HepG2 (cell line): Measurements from ENCODE around the gene SLC16A11. TPM values are rescaled to one million over a fixed set of nuclear protein-coding genes. Genes with fewer than 3 reads are reported as not detected.

Experiments used
- CSRNP1 ChIP-seq: sonication (generic); formaldehyde crosslinking; IDR thresholded peaks from 2 replicates; pipeline ENCODE4 v1.8.1; 2023; ENCODE audit warnings: mild to moderate bottlenecking, missing genetic modification reagents
- GABPB1 ChIP-seq: IDR thresholded peaks from 2 replicates; pipeline ENCODE4 v1.6.1; 2016; ENCODE audit warnings: mild to moderate bottlenecking, missing genetic modification reagents, moderate library complexity, missing compliant biosample characterization
- IRX3 ChIP-seq: sonication (generic); formaldehyde crosslinking; IDR thresholded peaks from 2 replicates; pipeline ENCODE4 v1.8.1; 2023; ENCODE audit warnings: mild to moderate bottlenecking, low read depth, missing genetic modification reagents, borderline replicate concordance
- KDM4B ChIP-seq: sonication (generic); formaldehyde crosslinking; IDR thresholded peaks from 2 replicates; pipeline ENCODE4 v1.4.0; 2020; ENCODE audit warnings: missing genetic modification reagents
- LCORL ChIP-seq, 2 experiments: fragments of 450-650 bp in 1 of 2; sonication (generic) in 1 of 2; formaldehyde crosslinking in 1 of 2; IDR thresholded peaks; 2 replicates each; pipeline versions ENCODE4 v1.5.0 to v1.6.1; 2017 to 2020; ENCODE audit warnings: antibody characterized with exemption in 1 of 2, missing genetic modification reagents in 1 of 2
- RFXANK ChIP-seq: IDR thresholded peaks from 2 replicates; pipeline ENCODE4 v1.6.1; 2016
- SNAPC5 ChIP-seq: sonication (generic); formaldehyde crosslinking; IDR thresholded peaks from 2 replicates; pipeline ENCODE4 v1.8.1; 2023; ENCODE audit warnings: mild to moderate bottlenecking, missing genetic modification reagents, borderline replicate concordance
- TAF15 ChIP-seq: fragments of 200-400 bp; formaldehyde crosslinking; IDR thresholded peaks from one replicate; pipeline ENCODE4 v1.6.1; 2018; ENCODE audit warnings: mild to moderate bottlenecking, low read depth, low read length; ENCODE audit not compliant: poor library complexity, severe bottlenecking
- ZBED4 ChIP-seq: sonication (generic); formaldehyde crosslinking; IDR thresholded peaks from 2 replicates; pipeline ENCODE4 v1.4.0; 2020; ENCODE audit warnings: missing genetic modification reagents, borderline replicate concordance
- ZBTB7A ChIP-seq: sonication (generic); formaldehyde crosslinking; IDR thresholded peaks from 2 replicates; pipeline ENCODE4 v1.8.0; 2022; ENCODE audit warnings: mild to moderate bottlenecking, missing genetic modification reagents
- ZHX2 ChIP-seq, 2 experiments: sonication (generic) in 1 of 2; formaldehyde crosslinking in 1 of 2; IDR thresholded peaks; 2 replicates each; pipeline versions ENCODE4 v1.6.1 to v1.9.0; 2014 to 2022; ENCODE audit warnings: antibody characterized with exemption in 1 of 2, borderline replicate concordance in 1 of 2, inconsistent platforms in 1 of 2, low read depth in 1 of 2, missing genetic modification reagents in 1 of 2
- ZNF205 ChIP-seq: IDR thresholded peaks from 2 replicates; pipeline ENCODE4 v1.6.1; 2018; ENCODE audit warnings: missing biosample characterization, missing genetic modification reagents
- ZNF230 ChIP-seq: sonication (generic); formaldehyde crosslinking; IDR thresholded peaks from 2 replicates; pipeline ENCODE4 v1.4.0; 2020; ENCODE audit warnings: mild to moderate bottlenecking, missing genetic modification reagents
- ZNF589 ChIP-seq: sonication (generic); formaldehyde crosslinking; conservative IDR thresholded peaks from 2 replicates; pipeline ENCODE4 v1.8.0; 2022; ENCODE audit warnings: mild to moderate bottlenecking, moderate library complexity, missing genetic modification reagents
- ZNF775 ChIP-seq: sonication (generic); formaldehyde crosslinking; IDR thresholded peaks from 2 replicates; pipeline ENCODE4 v1.4.0; 2020; ENCODE audit warnings: missing genetic modification reagents, mild to moderate bottlenecking, moderate library complexity, borderline replicate concordance
- polyA plus RNA-seq, 8 experiments: library from polyadenylated mRNA; depleted of rRNA in 3 of 8; stranded (reverse) in 7 of 8; unstranded in 1 of 8; fragments of >200 nt; fragmentation: Illumina TruSeq in 4 of 8; extraction: Trizol in 4 of 8; gene quantifications; 2 replicates each; pipeline versions ENCODE4 v1.2.1 to v1.2.3, GENCODE V29; 2011 to 2016; ENCODE audit warnings: low read depth in 4 of 8, missing spikeins in 1 of 8, mixed read lengths in 1 of 8; ENCODE audit not compliant: insufficient read depth in 1 of 8
- total RNA-seq, 5 experiments: library from RNA; depleted of rRNA; stranded (reverse); fragments of >200 nt; fragmentation: Illumina TruSeq; extraction: Trizol; gene quantifications; 2 replicates each; pipeline ENCODE4 v1.2.3, GENCODE V29; 2016; ENCODE audit warnings: low read depth in 1 of 5

Gene SLC16A11
- total and polyA plus RNA-seq, 2 of the 13 experiments (the other 11 are each of a cell fraction or from before 2014, with no cell fraction given) = not detected

- no peak for TF ChIP-seq ZHX2 (IDR thresholded peaks at IDR 0.05; ENCODE audit: low read depth)
- no peak for TF ChIP-seq ZHX2 (CRISPR knock-in tag; IDR thresholded peaks at IDR 0.05; ENCODE audit: borderline replicate concordance)
- no peak for TF ChIP-seq ZNF589
- TF ChIP-seq ZNF230 (CRISPR knock-in tag) = 0 out of 2 replicates have a peak, but pooled peaks have one; percentile 19
- TF ChIP-seq SNAPC5 (CRISPR knock-in tag) = no peak
- peak; percentile 51; the same call in 1 of the 2 replicates for TF ChIP-seq ZNF205 (CRISPR knock-in tag)
- no peak for TF ChIP-seq CSRNP1 (CRISPR knock-in tag)
- TF ChIP-seq GABPB1 (CRISPR knock-in tag) = peak; percentile 59; the same call in 1 of the 2 replicates
- no peak for TF ChIP-seq IRX3
- TF ChIP-seq KDM4B = peak; percentile 56; the same call in 1 of the 2 replicates
- peak; percentile 67; the same call in 1 of the 2 replicates for TF ChIP-seq ZBED4
- no peak for TF ChIP-seq LCORL (IDR thresholded peaks at IDR 0.05)
- TF ChIP-seq LCORL (CRISPR knock-in tag; IDR thresholded peaks at IDR 0.05) = peak; percentile 73; the same call in 1 of the 2 replicates
- no peak for TF ChIP-seq ZNF775
- TF ChIP-seq TAF15 = peak; percentile 44
- 0 out of 2 replicates have a peak, but pooled peaks have one; percentile 52 for TF ChIP-seq RFXANK (CRISPR knock-in tag)
- TF ChIP-seq ZBTB7A (CRISPR knock-in tag) = 0 out of 2 replicates have a peak, but pooled peaks have one; percentile 26
These were observed 21.7 kb downstream of the SLC16A11 start (continued) for GRCh38 chr17:7021993-7022778.
